GM21825 (cell line): ENCODE measurements around the gene CCDC28B.

ENCODE experiments used
- ATAC-seq: cut with Tn5 transposase; IDR thresholded peaks from one replicate; pipeline ENCODE4 v1.9.1; 2021; ENCODE audit warnings: mild to moderate bottlenecking, moderate library complexity; ENCODE audit not compliant: unreplicated experiment

Gene CCDC28B

GRCh38 chr1:32220746-32221580 lies 20.6 kb downstream of the CCDC28B start:
- no peak for ATAC-seq

- no peak for ATAC-seq
Measured at GRCh38 chr1:32221581-32221979, 21.2 kb downstream of the CCDC28B start.

DNA sequence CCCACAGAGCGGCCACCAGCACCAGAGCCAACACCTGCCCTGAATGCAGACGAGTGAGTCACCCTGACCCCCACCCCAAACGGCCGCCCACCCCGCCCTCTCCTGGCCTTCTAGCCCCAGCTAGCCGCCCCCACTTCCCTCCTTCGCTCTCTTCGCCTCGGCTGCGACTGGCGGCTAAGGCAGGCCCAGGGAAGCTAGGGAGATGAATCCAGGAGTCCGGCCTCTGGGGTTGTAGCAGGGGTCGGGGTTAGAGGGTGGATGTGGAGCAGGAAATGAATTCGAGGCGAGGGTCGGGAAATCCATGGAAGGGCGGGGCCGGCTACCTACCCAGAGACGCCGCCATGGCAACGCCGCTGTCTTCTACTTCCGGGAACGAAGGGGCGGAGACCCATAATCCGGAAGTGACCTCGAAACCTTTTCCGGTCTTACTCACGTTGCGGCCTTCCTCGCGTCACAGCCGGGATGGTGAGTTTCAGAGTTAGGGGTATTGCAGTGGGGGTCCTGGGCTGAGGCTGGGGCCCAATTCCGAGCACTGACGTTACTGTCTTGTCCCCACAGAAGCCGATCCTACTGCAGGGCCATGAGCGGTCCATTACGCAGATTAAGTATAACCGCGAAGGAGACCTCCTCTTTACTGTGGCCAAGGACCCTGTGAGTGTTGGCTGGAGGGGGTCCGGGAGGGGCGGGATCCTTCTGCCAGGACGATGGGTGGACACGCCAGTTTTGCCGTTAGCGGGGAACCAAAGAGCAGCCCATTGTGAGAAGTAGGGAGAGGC lies 21.8 kb downstream of the CCDC28B start, which contains the start of the genes EIF3I and TMEM234:
Gene EIF3I (plus strand): TSS at position 428 of the 776 bp plus-strand sequence. CDS start 35 bp downstream, at position 463.
Gene TMEM234 (minus strand): TSS at position 374 of the 776 bp plus-strand sequence. CDS start 31 bp downstream, at position 343.
- peak; percentile 88 for ATAC-seq

GRCh38 chr1:32223683-32224082 lies 23.3 kb downstream of the CCDC28B start:
- ATAC-seq = no peak

DNA sequence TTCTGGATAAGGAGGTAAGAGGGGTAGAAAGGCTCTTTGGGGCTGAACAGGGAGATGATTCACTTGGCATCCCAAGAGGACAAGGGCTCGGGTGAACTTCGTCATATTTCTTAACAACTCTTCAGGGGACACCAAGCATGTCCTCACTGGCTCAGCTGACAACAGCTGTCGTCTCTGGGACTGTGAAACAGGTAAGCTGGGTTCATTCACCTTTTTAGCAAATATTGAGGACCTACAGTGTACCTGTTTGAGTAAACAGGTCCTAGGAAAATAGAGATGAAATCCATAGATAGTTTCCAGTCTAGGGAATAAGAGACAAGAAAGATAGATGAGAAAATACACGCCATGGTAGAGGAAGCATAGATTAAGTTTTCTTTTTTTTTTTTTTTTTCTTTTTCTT lies 23.9 kb downstream of the CCDC28B start:
- no peak for ATAC-seq

- ATAC-seq = no peak
Measured at GRCh38 chr1:32228771-32229170, 28.4 kb downstream of the CCDC28B start.

DNA sequence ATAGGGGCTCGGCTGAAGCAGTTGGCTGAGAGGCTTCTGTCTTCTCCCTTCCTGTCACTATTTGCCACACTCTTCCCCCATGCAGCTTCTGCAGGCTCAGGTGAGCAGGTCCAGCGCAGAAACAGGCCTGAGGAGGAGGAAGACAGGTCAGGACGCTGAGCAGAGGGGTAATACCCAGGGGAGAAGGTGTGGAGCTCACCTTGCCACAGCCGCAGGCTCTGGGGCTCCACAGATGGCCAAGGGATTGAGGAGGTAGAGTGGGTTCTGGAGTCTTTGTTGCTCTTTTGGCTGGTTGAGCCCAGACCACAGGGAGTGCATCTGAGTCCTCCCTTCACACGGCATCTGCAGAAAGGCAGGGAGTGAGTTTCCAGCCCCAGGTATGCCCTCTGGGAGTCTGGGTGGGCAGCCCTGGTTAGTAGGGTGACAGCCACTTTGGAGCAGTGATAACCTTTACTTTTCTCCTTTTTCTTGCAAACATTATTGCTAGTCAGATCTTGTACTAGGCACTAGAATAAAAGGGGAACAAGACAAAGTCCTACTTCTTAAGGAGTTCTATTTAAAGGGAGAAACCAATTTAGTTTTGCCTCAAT lies 31.5 kb downstream of the CCDC28B start:
- no peak for ATAC-seq

DNA sequence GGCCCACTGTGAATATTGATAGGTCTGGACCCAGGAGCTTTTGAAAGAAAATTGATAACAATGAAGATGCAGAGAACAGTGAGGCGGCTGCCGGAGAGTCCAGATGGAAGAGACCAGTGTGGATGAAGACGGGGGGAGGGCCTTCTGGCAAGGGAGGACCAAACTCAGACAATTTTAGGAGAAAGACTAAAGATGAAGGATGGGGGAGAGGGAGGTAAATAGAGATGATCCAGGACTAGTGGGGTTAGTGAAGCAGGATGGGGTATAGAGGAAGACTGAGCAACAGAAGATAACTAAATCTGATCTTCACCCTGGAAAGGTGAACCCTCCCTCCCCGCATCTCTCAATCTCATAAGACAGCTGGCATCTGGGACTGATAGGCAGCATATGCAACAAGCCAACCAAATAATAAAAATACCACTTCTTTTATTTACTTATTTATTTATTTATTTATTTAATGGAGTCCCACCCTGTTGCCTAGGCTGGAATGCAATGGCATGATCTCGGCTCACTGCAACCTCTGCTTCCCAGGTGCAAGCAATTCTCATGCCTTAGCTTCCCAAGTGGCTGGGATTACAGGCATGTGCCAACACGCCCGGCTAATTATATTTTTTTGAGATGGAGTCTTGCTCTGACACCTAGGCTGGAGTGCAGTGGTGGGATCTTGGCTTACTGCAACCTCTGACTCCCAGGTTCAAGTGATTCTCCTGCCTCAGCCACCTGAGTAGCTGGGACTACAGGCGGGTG lies 32.3 kb downstream of the CCDC28B start:
- no peak for ATAC-seq

DNA sequence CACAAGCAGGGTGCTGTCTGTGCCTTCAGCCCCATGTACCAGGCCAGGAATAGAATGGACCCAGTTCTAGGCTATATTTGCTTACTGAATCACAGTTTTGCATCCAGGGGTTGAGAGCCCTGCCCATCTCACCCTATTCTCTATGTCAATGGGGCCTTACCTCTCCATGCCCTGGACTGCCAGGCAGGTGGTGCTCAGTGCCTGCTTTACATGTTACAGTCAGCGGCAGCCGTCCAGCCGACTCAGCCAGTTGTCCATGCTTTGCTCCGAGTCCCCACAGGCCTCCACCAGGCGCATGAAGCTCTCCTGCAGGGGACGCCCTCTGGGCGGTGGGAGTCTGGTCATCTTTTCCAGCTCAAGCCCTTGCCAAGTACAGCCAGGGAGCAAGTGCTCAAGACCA lies 34.4 kb downstream of the CCDC28B start:
- no peak for ATAC-seq

GRCh38 chr1:32239337-32239736 lies 38.9 kb downstream of the CCDC28B start:
- no peak for ATAC-seq

- no peak for ATAC-seq
Measured at GRCh38 chr1:32239790-32240139, 39.4 kb downstream of the CCDC28B start.

- ATAC-seq = peak; percentile 44
Measured at GRCh38 chr1:32240140-32240951, 40.0 kb downstream of the CCDC28B start.

DNA sequence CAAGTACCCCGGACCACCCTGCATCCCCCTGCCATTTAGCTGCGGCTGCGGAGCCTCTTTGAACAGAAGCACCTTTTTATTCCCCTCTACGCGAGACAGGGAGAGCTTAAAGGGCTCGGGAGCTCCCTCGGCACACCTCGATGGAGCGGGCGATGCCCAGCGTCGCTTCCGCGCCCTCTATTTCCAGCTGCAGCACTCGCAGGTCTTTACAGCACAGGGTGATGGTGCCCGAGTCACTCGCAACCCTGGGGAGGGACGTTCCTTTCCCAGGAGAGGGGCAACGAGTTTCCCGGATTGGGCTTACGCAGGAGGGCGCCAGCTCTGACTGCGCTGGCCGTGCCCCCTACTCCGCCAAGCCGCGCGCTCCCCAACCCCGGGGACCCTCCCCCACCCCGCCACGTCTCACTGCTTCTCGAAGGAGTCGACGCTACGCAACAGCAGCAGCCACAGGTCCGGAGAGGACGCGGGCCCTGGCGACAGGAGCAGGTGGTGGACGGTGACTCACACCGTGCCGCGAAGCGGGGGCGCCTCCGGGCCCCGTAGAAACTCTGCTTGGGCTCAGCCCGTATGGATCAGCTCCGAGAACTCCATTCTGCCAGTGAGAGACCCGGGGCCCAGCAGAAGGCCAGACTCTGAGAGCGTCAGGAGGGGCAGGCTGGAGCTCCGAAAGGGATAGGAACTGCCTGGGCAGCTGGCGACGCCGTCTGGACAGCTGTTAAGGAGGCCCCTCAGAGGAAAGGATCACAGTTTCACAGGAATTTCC lies 40.8 kb downstream of the CCDC28B start:
- no peak for ATAC-seq

- no peak for ATAC-seq
Measured at GRCh38 chr1:32242341-32242851, 42.0 kb downstream of the CCDC28B start.

GRCh38 chr1:32246888-32247273 lies 46.5 kb downstream of the CCDC28B start, which contains the start of gene FAM167B:
FAM167B (plus strand) TSS chr1:32247222; CDS start chr1:32247422, 200 bp downstream.
- no peak for ATAC-seq

- ATAC-seq = no peak
Measured at GRCh38 chr1:32247452-32247851, 47.1 kb downstream of the CCDC28B start.

GRCh38 chr1:32247983-32248889 lies 47.8 kb downstream of the CCDC28B start:
- peak; percentile 27 for ATAC-seq
